Body of pancreas (tissue), 4 donors: ENCODE measurements around the gene TRPM6.

Experiments used
- CTCF ChIP-seq, 7 experiments: fragments of 450-650 bp in 4 of 7; fragments of 200-600 bp in 3 of 7; sonication (generic) in 3 of 7; IDR thresholded peaks; one replicate each; pipeline ENCODE4 v1.5.1; 2016 to 2019; ENCODE audit warnings: antibody characterized with exemption in 7 of 7
- POLR2A ChIP-seq, 3 donors: fragments of 450-650 bp; IDR thresholded peaks; one replicate each; pipeline ENCODE4 v1.6.1; 2016; ENCODE audit warnings: antibody characterized with exemption in 3 of 3, mild to moderate bottlenecking in 2 of 3

DNA sequence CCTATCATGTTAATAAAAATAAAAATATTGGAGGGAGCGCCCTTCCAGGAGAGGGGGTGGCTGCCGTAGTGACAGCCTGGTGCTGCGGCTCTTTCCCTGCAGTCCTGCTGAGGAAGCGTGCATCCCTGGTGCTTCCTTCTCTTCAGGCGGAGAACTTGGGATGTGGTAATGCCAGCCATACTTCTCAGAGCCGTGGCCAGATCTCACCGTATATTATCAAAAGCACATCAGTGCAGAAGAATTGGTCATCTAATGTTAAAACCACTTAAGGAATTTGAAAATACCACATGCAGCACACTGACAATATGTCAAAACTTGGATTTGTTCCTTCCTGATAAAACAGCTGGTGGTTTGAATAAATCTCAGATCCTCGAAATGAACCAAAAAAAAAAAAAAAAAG, 47.3 kb upstream of the TRPM6 start:
- TF ChIP-seq POLR2A (IDR thresholded peaks at IDR 0.05) (no peak), CTCF (IDR thresholded peaks at IDR 0.05) (no peak)
